NCI-H446 treated with DMSO at 0.1 percent for 48 hours (cell line): Measurements from ENCODE around the gene CLEC16A.
"Not testable (repeated sequence)": the region's sequence is repeated elsewhere in the genome, so short reads cannot be mapped to it uniquely, and the experiment has no call there.

ENCODE experiments used
- DNase-seq: peaks from one replicate; lab custom pipeline; 2025; lab: John Stamatoyannopoulos, UW

The CLEC16A gene

DNA sequence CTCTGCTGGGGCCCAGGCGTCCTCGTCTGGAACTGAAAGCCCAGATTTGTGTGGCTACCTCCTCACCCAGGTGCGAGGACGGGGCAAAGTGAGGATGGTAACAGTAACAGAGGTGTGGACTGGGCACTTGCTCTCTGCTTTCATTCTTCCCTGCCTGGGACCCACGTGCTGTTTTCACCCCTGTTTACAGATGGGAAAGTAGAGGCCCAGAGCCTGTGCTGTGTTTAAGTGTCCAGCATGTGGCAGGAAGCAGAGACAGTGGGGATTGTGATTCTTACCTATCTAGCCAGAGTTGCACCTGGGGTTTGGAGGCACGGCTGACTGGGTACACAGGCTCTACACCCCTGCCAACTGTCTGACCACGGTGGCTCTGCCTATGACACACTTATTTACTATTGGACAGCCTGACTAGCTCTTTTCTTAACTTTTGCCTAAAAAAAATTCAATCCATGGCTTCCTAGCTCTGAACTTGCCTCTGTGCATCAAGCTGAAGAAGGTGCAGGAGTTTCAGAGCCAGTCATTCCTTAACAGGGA, 155.4 kb downstream of the CLEC16A start:
- DNase-seq, result no peak

DNA sequence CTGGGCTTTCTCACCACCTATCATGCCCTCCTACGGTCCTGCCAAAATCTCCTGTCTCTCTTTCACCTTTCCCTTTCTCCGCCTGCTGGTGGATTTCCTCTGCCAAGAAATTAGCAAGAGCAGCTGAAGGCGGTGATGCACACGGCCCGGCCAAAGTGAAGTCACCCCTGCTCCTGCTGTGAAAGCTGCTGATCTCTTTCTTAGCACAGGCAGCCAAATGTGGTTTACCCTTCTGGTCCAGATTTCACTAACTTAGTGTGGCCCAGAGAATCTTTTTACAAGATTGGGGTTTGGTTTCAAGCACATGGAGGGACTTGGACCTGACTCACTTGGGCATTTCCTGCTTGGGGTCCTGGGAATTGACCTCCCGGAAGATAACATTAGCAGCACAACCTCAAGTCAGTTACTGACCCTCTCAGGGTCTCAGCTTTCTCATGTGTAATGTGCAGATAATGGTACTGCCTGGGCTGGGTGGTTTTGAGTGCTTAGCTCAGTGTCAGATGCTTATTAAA, 155.9 kb downstream of the CLEC16A start:
- peak; percentile 69 for DNase-seq

DNA sequence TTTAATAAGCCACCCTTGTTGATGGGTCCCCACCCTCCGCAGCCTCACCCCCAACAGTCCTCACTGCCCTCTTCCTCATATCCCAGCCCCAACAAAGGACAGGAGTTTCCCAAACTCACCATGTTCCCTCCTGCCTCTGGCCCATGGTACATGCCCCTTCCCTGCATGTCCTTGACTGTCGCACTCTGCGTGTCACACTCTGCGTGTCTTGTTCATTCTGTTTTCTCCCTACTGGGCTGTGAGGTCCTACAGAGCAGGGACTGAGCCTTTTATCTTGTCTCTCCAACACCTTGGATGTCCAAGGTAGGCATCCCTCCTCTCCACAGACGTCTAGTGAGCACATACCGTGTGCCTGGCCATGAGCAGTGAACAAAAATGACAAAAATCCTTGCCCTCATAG, 156.9 kb downstream of the CLEC16A start:
- no peak for DNase-seq

- no peak for DNase-seq
Observed at GRCh38 chr16:11101695-11102522, 157.5 kb downstream of the CLEC16A start.

DNA sequence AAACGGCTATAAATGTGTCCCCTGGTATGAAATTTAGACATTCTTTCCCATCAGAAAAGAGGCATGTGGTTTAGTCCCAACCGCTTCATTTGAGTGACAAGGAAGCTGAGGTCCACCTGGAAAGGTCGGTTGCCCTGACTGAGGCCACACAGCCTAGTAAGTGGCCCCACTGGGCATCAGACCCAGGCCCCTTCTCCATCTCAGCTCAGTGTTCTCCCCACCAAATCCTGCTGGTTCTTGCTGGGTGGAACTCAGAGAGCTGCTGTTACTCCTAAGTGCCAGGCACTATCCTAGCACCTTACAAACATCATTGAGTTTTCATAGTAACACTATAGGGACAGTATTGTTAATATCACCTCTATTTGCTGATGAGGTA, 158.1 kb downstream of the CLEC16A start:
- no peak for DNase-seq

DNA sequence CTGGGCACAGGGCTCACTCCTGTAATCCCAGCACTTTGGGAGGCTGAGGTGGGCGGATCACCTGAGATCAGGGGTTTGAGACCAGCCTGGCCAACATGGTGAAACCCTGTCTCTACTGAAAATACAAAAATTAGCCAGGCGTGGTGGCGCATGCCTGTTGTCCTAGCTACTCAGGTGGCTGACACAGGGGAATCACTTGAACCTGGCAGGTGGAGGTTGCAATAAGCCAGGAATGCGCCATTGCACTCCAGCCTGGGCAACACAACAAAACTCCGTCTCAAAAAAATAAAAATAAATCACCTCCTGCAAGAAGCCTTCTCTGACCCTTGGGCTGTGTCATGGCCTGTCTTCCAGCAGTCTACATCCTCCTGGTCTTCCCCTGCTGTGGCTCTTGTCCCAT, 158.9 kb downstream of the CLEC16A start:
- DNase-seq, result not testable (repeated sequence)

DNA sequence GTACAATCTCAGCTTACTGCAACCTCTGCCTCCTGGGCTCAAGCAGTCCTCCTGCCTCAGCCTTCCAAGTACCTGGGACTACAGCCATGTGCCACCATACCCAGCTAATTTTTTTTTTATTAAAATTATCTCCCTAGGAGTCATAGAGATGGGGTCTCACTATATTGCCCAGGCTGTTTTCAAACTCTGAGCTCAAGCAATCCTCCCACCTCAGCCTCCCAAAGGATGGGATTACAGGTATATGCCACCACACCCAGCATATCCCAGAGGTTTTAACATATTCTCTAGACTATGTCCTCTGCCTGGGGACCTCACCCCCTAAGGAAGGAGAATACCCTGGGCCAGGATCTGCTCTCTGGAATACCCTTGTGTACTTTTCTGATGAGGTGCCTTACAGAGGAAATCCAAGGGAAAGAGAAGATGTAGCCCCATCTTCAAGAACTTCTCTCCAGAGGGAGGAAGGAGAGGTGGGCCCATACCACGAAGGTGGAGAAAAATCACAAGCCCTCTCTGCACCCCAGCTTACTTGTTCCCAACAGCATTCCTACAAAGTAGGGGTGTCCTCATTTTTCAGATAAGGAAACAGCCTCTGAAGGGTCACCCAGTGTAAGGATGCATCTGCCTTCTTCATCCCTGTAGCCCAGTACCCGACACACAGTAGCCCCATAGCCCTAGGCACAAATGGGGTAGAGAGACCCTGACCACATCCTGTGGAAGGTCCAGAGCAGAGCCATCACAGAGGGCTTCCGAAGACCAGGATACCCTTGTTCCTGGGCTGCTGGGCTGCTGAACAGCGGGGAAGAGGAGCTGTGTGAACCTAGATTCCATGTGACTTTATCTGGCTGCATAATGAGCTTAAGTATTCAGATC, 160.0 kb downstream of the CLEC16A start:
- DNase-seq, result no peak

DNA sequence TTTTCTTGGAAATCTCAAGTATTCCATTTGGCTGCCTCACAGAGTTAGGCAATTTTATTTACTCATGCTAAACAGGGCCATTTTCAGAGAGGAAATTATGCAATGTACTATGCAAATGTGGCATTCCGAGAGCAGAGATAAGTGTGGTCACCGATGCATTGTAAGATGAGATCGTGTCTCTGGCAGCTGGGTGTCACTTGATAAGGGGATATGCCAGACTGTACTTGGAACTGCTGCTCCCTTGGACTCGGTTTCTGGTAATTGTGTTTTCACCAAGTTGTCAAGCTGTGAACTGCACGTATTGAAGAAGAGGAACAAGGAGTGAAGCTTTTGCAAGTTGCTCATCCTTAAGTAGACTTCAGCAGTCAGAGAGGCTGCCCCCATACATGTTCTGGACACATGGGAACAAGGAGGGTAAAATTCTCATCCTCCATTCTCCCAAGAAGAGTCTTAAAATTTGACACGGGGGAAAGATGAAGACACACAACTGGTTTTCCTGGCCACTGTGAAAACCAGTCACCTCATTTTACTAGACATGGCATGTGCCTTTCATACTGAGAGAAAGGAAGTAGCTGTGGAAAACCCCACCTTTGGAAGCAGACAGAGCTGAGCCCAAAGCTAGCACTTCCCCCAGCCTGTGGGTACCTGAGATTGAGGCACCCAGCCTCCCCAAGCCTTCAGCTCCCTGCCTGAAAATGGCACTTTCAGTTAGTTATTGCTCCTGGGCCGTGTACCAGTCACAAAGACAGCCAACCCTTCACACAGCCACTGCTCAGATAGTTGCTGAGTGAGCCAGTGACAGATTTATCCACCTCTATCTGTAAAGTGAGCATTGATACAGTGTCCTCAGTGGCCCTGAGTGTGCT, 160.9 kb downstream of the CLEC16A start:
- DNase-seq, result no peak

GRCh38 chr16:11106726-11107125, 162.4 kb downstream of the CLEC16A start:
- no peak for DNase-seq

DNA sequence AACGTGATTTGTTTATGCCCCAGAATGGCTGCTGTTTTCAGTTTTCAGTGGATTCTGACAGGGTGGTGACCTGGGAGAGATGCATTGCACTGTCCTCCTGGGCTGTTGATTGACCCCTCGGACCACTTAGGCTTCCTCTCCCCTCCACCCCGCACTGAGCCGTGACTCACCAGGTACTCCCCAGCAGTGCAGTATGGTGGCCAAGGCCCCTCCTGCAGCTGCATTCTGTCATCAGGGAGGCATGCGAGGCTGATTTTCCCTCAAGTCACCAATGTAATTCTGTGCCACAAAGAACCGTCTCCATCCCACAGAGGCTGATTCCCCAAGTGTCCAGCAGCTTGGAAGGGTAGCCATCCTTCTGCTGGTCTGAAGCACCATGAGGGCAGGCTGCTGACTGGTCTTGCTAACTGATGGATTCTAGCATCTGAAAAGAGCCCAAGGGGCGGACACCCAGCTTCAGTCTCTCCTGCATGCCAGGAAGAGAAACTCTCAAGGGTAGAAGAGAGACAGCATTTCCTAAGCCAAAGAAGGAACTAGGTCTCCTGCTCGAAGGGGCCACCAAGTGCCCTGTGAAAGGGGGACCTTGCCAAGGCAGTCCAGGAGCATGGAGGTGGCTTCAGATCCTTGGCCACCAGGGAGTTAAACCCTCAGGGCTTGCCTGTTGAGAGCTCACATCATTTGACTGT, 163.6 kb downstream of the CLEC16A start:
- DNase-seq, result no peak

DNA sequence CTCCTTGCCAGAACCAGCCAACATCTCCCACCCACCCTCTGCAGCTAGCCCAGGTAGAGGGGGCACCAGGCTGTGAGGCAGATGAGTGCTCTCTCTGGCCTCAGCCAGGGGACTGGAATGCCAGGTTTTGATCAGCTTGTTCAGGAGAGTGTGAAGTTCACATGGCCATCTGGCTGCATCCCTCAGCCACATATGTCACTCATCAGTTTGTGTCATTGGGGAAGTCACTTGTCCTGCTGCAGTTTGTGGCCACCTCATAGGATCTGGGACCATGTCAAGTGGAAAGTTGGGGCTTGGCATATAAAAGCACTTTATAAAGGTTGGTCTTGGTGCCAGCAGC, 164.1 kb downstream of the CLEC16A start:
- DNase-seq, result no peak

DNA sequence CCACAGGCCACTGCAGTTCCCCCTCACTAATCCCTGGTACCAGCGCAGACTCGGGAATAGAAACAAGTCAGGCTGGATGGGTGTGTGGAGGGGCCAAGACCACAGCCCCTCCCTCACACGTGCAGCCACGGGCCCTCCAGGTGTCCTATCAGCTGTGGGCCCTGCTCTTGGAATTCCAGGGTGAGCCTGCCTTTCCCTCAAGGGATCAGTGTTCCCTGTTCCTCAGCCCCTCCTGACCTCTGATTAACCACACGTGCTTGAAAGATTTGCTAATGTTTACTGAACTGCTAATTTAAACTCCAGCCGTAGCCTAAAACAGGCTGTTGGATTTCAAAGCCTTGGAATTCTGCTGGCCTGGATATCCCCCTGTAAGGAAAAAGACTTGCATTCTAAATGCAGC, 165.2 kb downstream of the CLEC16A start:
- DNase-seq, result no peak

GRCh38 chr16:11111150-11111549, 166.8 kb downstream of the CLEC16A start:
- no peak for DNase-seq

GRCh38 chr16:11111856-11112634, 167.7 kb downstream of the CLEC16A start:
- DNase-seq, result no peak

DNA sequence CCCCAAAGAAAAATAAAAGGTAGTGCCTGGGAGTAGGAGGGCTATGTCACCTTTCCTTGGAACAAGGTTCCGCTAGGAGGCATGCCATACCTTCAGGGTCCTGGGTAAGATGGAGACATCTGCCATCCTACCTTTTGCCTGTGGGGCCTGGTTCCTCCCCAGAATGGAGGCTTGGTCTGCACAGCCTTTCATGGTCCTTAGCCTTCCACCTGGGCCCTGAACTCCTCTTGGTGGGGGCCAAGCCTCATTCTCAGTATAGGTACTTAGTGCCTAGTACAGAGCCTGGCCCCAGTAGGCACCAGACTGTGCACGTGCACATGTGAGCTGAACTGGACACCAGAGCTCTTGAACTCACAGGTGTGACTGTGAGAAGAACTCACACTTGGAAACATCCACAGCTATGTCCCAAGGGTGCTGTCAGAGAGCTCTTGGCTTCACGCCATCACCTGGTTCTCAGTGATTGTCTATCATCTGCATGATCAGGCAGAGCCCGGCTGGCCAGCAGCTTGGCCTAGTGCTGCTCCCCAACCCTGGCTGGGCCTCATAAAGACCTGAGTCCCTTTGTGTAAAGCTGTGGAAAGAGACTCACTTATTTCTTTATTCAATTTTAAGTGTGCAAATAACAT, 168.5 kb downstream of the CLEC16A start:
- no peak for DNase-seq

- DNase-seq, result no peak
Observed at GRCh38 chr16:11114366-11115164, 170.2 kb downstream of the CLEC16A start.

GRCh38 chr16:11117576-11118211, 173.3 kb downstream of the CLEC16A start:
- no peak for DNase-seq

- no peak for DNase-seq
Observed at GRCh38 chr16:11118479-11118878, 174.1 kb downstream of the CLEC16A start.
